ENCODE measurements around the gene DSCAML1. TPM values are rescaled to one million over a fixed set of nuclear protein-coding genes. Genes with fewer than 3 reads are reported as not detected.

The DSCAML1 gene
- total RNA-seq, 1 experiment from 2014 or later = 0.15 TPM

DNA sequence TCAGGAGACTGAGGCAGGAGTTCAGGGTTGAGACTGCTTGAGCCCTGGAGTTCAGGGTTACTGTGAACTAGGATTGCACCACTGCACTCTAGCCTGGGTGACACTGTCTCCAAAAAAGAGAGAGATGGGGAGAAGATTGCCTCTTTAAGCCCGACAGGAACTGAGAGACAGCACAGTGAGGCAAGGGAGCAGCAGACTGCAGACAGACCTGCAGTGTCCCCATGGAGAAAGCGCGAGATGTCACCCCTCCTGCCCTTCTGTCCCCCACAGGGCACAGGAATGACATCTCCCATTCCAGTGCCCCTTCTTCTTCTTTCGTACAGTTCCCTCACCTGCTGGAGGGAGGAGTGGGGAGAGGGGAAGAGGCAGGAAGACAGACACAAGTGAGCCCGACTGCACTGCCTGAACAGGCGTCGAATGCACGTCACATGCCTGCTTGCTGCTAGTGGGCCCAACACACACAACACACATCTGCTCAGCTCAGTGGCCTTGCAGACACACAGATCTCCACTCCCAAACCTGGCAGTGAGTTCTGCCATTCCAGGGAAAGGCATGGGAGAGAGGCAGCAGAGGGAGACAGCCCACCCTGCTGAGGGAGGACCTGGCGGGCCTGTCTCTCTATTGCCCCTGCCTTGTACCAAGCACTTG, 167.0 kb downstream of the DSCAML1 start:
- no CpG with 5 or more reads among the region's 9 CpGs for WGBS (ENCODE audit: extremely low coverage, insufficient read length, low lambda C conversion rate)
- peaks cover 22% of the 10 kb centered on the region for H3K27me3 Mint-ChIP-seq (ENCODE audit: low read depth)

More for the DNA sequence above, 167.0 kb downstream of the DSCAML1 start:
- no peak for DNase-seq
- H3K4me2 ChIP-seq (ENCODE audit: insufficient read depth, insufficient read length, low read length) = no peak overlapping the region
- no peak overlapping the region for H3K4me3 Mint-ChIP-seq
- H2AFZ ChIP-seq (ENCODE audit: low read length) = no peak overlapping the region
- H3K14ac ChIP-seq (ENCODE audit: insufficient read depth, low read length) = no peak overlapping the region
- H3K4ac ChIP-seq (ENCODE audit: low read depth, low read length) = no peak overlapping the region
- H3K36me3 Mint-ChIP-seq (ENCODE audit: insufficient read depth in 1 of 3, low read depth in 3 of 3) = no peaks in the 10 kb centered on the region
- no peaks in the 10 kb centered on the region for H3K9me3 ChIP-seq (ENCODE audit: control insufficient read depth, low read depth, low read length)
- H3K27me3 ChIP-seq (ENCODE audit: insufficient read depth, low read length) = no peaks in the 10 kb centered on the region
- TF ChIP-seq, protein P1, sequence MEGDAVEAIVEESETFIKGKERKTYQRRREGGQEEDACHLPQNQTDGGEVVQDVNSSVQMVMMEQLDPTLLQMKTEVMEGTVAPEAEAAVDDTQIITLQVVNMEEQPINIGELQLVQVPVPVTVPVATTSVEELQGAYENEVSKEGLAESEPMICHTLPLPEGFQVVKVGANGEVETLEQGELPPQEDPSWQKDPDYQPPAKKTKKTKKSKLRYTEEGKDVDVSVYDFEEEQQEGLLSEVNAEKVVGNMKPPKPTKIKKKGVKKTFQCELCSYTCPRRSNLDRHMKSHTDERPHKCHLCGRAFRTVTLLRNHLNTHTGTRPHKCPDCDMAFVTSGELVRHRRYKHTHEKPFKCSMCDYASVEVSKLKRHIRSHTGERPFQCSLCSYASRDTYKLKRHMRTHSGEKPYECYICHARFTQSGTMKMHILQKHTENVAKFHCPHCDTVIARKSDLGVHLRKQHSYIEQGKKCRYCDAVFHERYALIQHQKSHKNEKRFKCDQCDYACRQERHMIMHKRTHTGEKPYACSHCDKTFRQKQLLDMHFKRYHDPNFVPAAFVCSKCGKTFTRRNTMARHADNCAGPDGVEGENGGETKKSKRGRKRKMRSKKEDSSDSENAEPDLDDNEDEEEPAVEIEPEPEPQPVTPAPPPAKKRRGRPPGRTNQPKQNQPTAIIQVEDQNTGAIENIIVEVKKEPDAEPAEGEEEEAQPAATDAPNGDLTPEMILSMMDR (conservative IDR thresholded peaks at IDR 0.05) = no peak
- no peak overlapping the region for H3K27ac Mint-ChIP-seq
- H4K20me1 ChIP-seq (ENCODE audit: control insufficient read depth, insufficient read depth, insufficient read length) = no peaks in the 10 kb centered on the region
- H3K79me2 ChIP-seq (ENCODE audit: insufficient read depth, low read length) = no peaks in the 10 kb centered on the region
- no peak overlapping the region for H2BK12ac ChIP-seq (ENCODE audit: insufficient read length, low read depth, low read length)
- no peaks in the 10 kb centered on the region for H3K9me3 Mint-ChIP-seq
- no peak overlapping the region for H2AK5ac ChIP-seq (ENCODE audit: insufficient read length, low read length)
- no peak overlapping the region for H3K23ac ChIP-seq (ENCODE audit: insufficient read length, low read depth, low read length)
- H3K18ac ChIP-seq (ENCODE audit: insufficient read length, low read depth, low read length) = no peak overlapping the region
- no peak overlapping the region for H2BK5ac ChIP-seq (ENCODE audit: insufficient read length, low read length)
- H4K5ac ChIP-seq (ENCODE audit: insufficient read length, low read depth, low read length) = no peak overlapping the region
- no peaks in the 10 kb centered on the region for H3K23me2 ChIP-seq (ENCODE audit: insufficient read length, low read depth, low read length, poor library complexity, severe bottlenecking)
- no peaks in the 10 kb centered on the region for H3K4me1 ChIP-seq (ENCODE audit: insufficient read depth, low read length)
- H4K8ac ChIP-seq (replicated peaks; ENCODE audit: insufficient read length, low read depth, low read length) = no peak overlapping the region
- no peak overlapping the region for H3K56ac ChIP-seq (ENCODE audit: insufficient read length, low read depth, low read length)
- no peak overlapping the region for H3K27ac ChIP-seq (ENCODE audit: insufficient read length, low read depth, low read length)
- no peak overlapping the region for H3T11ph ChIP-seq (ENCODE audit: low read length)
- H3K79me1 ChIP-seq (ENCODE audit: insufficient read depth, low read depth, low read length, poor library complexity, severe bottlenecking) = no peaks in the 10 kb centered on the region
- no peak overlapping the region for H3K9ac ChIP-seq (ENCODE audit: extremely low read depth, insufficient read length, low read length)
- H2BK15ac ChIP-seq (ENCODE audit: low read depth, low read length) = no peak overlapping the region
- no peak overlapping the region for H2BK20ac ChIP-seq (ENCODE audit: low read depth, low read length, poor library complexity, severe bottlenecking)
- peaks cover 0 to 7% of the 10 kb centered on the region in 2 experiments; a peak in 2 of 4 replicates for H3K4me1 Mint-ChIP-seq
- H4K91ac ChIP-seq (ENCODE audit: insufficient read length, low read depth, low read length) = no peak overlapping the region
- H2BK120ac ChIP-seq (ENCODE audit: low read depth, low read length, poor library complexity, severe bottlenecking) = no peak overlapping the region

Data from H9 (cell line).